ENCODE data around the gene TMEM184A. TPM values are rescaled to one million over a fixed set of nuclear protein-coding genes. Genes with fewer than 3 reads are reported as not detected.

Gene TMEM184A
- total and polyA plus RNA-seq, 2 of the 8 experiments (the other 6 are each of a cell fraction or from before 2014, with no cell fraction given) = 1.8 to 2.1 TPM

DNA sequence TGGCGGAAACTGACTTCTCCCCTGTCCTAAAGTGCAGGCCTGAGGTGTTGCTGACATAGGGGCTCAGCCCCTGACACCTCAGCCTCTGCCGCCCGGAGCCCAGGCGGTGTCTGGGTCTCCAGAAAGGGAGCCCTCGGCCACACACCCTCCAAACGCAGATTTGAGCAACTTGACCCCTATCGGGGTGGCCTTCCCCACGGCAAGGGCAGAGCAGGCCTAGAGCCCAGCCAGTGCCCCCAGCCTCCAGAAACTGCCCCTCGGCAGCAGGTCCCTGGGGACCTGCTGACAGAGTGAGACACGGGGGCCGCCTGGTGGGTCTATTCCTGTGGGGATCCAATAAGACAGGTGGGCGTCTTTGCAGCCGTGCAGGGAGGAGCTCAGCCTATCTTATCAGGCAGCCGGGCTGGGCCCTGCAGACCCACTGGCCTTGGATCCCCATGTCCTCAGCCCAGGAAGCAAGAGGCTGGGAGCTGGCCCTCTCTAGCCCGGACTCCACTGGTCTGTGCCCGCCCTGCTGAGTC lies 11.0 kb downstream of the TMEM184A start:
- H3K27me3 ChIP-seq (replicated peaks in 1 of 4; ENCODE audit: control insufficient read depth in 3 of 4, extremely low read depth in 1 of 4, insufficient read depth in 3 of 4, low read length in 3 of 4) = no peaks in the 10 kb centered on the region
- H3K56ac ChIP-seq (replicated peaks; ENCODE audit: insufficient read length, low read depth, low read length) = no peak overlapping the region
- H3K9me3 ChIP-seq (ENCODE audit: insufficient read depth in 2 of 2, low read depth in 1 of 2, low read length in 1 of 2) = no peaks in the 10 kb centered on the region
- H2BK120ac ChIP-seq (replicated peaks; ENCODE audit: low read depth, low read length) = no peak overlapping the region
- WGBS, 2 experiments (ENCODE audit: extremely low coverage in 1 of 2, insufficient coverage in 1 of 2, insufficient read length in 1 of 2, insufficient replicate concordance in 2 of 2, low coverage in 1 of 2, low lambda C conversion rate in 2 of 2, missing lambda C conversion rate in 1 of 2) = 92% methylated on average over 11 of the region's 16 CpGs; no CpG with 5 or more reads in 1 of the 2 experiments
- H3K23me2 ChIP-seq (ENCODE audit: low read depth, low read length) = no peaks in the 10 kb centered on the region
- H2AK5ac ChIP-seq (ENCODE audit: low read depth, low read length) = no peak overlapping the region
- ChIA-PET POLR2A (ENCODE audit: partially characterized antibody) (interaction anchor here (0.6 to 4.9 kb wide), 6 partner anchors 8 to 289 kb away, joined by 3 to 26 read pairs (median 3); no protein-coding TSS in a partner anchor), CTCF (ENCODE audit: partially characterized antibody) (interaction anchor here (0.9 to 3.7 kb wide), 6 partner anchors 9 to 70 kb away, joined by 3 to 15 read pairs (median 4); partner anchors contain the start of gene TMEM184A)
- no peak overlapping the region for H3K4me3 ChIP-seq (ENCODE audit: extremely low read depth in 1 of 4, insufficient read depth in 2 of 4, low read depth in 3 of 4, low read length in 4 of 4)
- no peak overlapping the region for H4K5ac ChIP-seq (ENCODE audit: insufficient read length, low read depth, low read length)
- no peak overlapping the region for H3K23ac ChIP-seq (ENCODE audit: insufficient read length)
- no peak overlapping the region; the same call in 1 of the 2 replicates for H3K27ac ChIP-seq (ENCODE audit: low read depth, low read length)
- DNase-seq (ENCODE audit: low read depth in 1 of 2, low spot score in 2 of 2) (no peak), FAIRE-seq (no peak)
- H3K14ac ChIP-seq (ENCODE audit: insufficient read length) = no peak overlapping the region
- no peak overlapping the region for H2AFZ ChIP-seq (ENCODE audit: low read length)
- no peak overlapping the region for H2BK20ac ChIP-seq (ENCODE audit: low read length)
- H3K4ac ChIP-seq (replicated peaks; ENCODE audit: insufficient read length, low read depth, low read length) = no peak overlapping the region
- no peak overlapping the region for H4K91ac ChIP-seq (replicated peaks; ENCODE audit: insufficient read length, low read length)
- no peaks in the 10 kb centered on the region for H3K79me2 ChIP-seq (ENCODE audit: control insufficient read depth in 1 of 2, insufficient read depth in 2 of 2, low read length in 2 of 2)
- no peak overlapping the region for H2BK15ac ChIP-seq (ENCODE audit: low read length)
- H4K20me1 ChIP-seq (replicated peaks in 1 of 2; ENCODE audit: control insufficient read depth in 1 of 2, insufficient read depth in 2 of 2, low read length in 2 of 2) = peaks cover 0 to 4% of the 10 kb centered on the region in 2 experiments
- no peak overlapping the region for H3K9ac ChIP-seq (replicated peaks in 1 of 4; ENCODE audit: extremely low read depth in 1 of 4, low read depth in 3 of 4, low read length in 3 of 4)
- no peak overlapping the region for H2BK12ac ChIP-seq (ENCODE audit: low read depth, low read length)
- H3K4me1 ChIP-seq (replicated peaks in 1 of 4; ENCODE audit: control insufficient read depth in 3 of 4, insufficient read depth in 4 of 4, low read length in 3 of 4) = no peaks in the 10 kb centered on the region
- no peak overlapping the region for H3K4me2 ChIP-seq (ENCODE audit: insufficient read depth in 1 of 2, low read depth in 2 of 2, low read length in 2 of 2)
- no peaks in the 10 kb centered on the region; the same call in 1 of the 2 replicates for H3K79me1 ChIP-seq (ENCODE audit: low read depth, low read length)
- H3K36me3 ChIP-seq (ENCODE audit: control insufficient read depth in 2 of 4, insufficient read depth in 4 of 4, low read length in 3 of 4) = peaks cover 0 to 9% (median 0%) of the 10 kb centered on the region in 4 experiments; a peak in 4 of 8 replicates
- H4K8ac ChIP-seq (ENCODE audit: extremely low read depth, insufficient read depth, low read length) = no peak overlapping the region
- H3K18ac ChIP-seq (ENCODE audit: extremely low read depth, low read length) = no peak overlapping the region
- no peak overlapping the region for H2BK5ac ChIP-seq (ENCODE audit: low read depth, low read length)
- TF ChIP-seq JUN (IDR thresholded peaks at IDR 0.05; ENCODE audit: low read depth, low read length) (no peak), ASH2L (IDR thresholded peaks at IDR 0.05; ENCODE audit: low read length) (no peak), TAF7 (optimal IDR thresholded peaks at IDR 0.05; ENCODE audit: borderline replicate concordance, low read depth, low read length) (no peak)
- TF ChIP-seq, protein P1, sequence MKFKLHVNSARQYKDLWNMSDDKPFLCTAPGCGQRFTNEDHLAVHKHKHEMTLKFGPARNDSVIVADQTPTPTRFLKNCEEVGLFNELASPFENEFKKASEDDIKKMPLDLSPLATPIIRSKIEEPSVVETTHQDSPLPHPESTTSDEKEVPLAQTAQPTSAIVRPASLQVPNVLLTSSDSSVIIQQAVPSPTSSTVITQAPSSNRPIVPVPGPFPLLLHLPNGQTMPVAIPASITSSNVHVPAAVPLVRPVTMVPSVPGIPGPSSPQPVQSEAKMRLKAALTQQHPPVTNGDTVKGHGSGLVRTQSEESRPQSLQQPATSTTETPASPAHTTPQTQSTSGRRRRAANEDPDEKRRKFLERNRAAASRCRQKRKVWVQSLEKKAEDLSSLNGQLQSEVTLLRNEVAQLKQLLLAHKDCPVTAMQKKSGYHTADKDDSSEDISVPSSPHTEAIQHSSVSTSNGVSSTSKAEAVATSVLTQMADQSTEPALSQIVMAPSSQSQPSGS (IDR thresholded peaks at IDR 0.05; ENCODE audit: low read length) = no peak
